MM.1S (cell line): ENCODE measurements around the gene KCNC1.

ENCODE experiments used
- EZH2phosphoT487 ChIP-seq: fragments of 300-600 bp; sonication (generic); IDR thresholded peaks from 2 replicates; pipeline ENCODE4 v1.6.1; 2018; ENCODE audit warnings: antibody characterized with exemption, low read length
- TF ChIP-seq, protein P1 (sequence below): fragments of 300-600 bp; sonication (generic); IDR thresholded peaks from 2 replicates; pipeline ENCODE4 v1.5.1; 2016; ENCODE audit warnings: antibody characterized with exemption, low read length, mixed read lengths

DNA sequence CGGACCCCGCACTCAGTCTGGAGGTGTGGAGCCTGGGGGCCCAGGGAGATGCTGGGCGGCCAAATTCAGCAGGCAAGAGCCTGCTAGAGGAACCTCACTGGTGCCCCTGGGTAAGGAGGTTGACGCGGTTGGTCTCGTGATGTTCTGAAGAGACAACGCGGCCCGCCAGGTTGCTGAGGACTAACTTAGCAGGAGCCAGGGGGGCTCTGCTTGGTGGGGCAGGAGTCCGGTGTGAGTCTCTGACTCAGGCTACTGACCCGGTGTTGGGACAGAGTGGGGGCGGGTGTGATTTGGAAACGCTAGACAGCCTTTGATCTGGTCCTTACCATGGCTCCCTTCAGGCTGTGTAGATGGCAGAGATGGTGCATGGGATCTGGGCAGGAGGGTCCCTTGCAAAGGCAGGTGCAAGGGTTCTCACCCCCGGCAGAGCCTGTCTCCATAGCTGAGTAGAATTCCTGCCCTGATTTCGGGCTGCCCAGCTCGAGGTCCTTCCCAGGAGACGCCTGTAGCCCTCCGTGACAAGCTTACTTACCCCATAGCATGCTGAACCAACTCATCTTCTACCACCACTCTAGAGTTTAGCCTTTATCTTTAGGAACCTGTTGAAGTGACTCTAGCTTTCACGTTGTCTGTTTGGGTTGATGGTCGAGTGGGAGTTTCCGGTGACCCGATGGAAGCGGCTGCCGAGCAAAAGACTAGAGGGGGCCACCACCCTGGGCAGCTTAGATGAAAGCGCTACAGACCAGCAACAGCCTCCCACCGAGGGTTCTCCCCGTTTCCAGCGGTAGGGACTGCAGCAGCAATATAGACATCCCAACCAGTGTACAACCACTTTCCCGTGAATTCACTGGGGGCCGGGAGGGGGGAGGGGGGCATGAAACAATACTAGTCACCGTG, 38.4 kb downstream of the KCNC1 start:
- TF ChIP-seq, protein P1, sequence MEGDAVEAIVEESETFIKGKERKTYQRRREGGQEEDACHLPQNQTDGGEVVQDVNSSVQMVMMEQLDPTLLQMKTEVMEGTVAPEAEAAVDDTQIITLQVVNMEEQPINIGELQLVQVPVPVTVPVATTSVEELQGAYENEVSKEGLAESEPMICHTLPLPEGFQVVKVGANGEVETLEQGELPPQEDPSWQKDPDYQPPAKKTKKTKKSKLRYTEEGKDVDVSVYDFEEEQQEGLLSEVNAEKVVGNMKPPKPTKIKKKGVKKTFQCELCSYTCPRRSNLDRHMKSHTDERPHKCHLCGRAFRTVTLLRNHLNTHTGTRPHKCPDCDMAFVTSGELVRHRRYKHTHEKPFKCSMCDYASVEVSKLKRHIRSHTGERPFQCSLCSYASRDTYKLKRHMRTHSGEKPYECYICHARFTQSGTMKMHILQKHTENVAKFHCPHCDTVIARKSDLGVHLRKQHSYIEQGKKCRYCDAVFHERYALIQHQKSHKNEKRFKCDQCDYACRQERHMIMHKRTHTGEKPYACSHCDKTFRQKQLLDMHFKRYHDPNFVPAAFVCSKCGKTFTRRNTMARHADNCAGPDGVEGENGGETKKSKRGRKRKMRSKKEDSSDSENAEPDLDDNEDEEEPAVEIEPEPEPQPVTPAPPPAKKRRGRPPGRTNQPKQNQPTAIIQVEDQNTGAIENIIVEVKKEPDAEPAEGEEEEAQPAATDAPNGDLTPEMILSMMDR = no peak
- TF ChIP-seq EZH2phosphoT487 = no peak
